ENCODE results near the gene TAAR1. TPM values are rescaled to one million over a fixed set of nuclear protein-coding genes. Genes with fewer than 3 reads are reported as not detected.
"Not testable (repeated sequence)": the region's sequence is repeated elsewhere in the genome, so short reads cannot be mapped to it uniquely, and the experiment has no call there.

TAAR1 gene
- total RNA-seq, 4 donors from 2014 or later = 0.41 TPM; not detected in 3

- no peak overlapping the region for H3K27ac ChIP-seq
- DNase-seq = no peak
- no peaks in the 10 kb centered on the region for H3K4me1 ChIP-seq
- TF ChIP-seq POLR2A (IDR thresholded peaks at IDR 0.05) (no peak), CTCF (IDR thresholded peaks at IDR 0.05) (no peak)
- intact Hi-C loops (cut with DNase I; ENCODE audit: low total_unique reads) = no loop called here
- no peaks in the 10 kb centered on the region for H3K27me3 ChIP-seq
- H3K9me3 ChIP-seq = no peaks in the 10 kb centered on the region
- H3K36me3 ChIP-seq = no peaks in the 10 kb centered on the region
- no peak overlapping the region for H3K4me3 ChIP-seq
These were observed 10.6 kb downstream of the TAAR1 start for GRCh38 chr6:132648356-132648755.

GRCh38 chr6:132643547-132643946, 15.4 kb downstream of the TAAR1 start:
- intact Hi-C loops (cut with DNase I; ENCODE audit: low total_unique reads) = no loop called here

GRCh38 chr6:132637135-132637534, 21.8 kb downstream of the TAAR1 start:
- H3K4me3 ChIP-seq; H3K4me1 ChIP-seq; DNase-seq; H3K36me3 ChIP-seq; H3K27me3 ChIP-seq; H3K9me3 ChIP-seq; H3K27ac ChIP-seq; intact Hi-C loops (cut with DNase I; ENCODE audit: low total_unique reads): not testable (repeated sequence)

More at GRCh38 chr6:132643547-132643946, 15.4 kb downstream of the TAAR1 start:
- no peaks in the 10 kb centered on the region for H3K4me1 ChIP-seq
- H3K4me3 ChIP-seq = no peak overlapping the region
- H3K27me3 ChIP-seq = no peaks in the 10 kb centered on the region
- TF ChIP-seq POLR2A (IDR thresholded peaks at IDR 0.05) (no peak), CTCF (IDR thresholded peaks at IDR 0.05) (no peak)
- H3K27ac ChIP-seq = no peak overlapping the region
- H3K36me3 ChIP-seq = no peaks in the 10 kb centered on the region
- no peak for DNase-seq
- H3K9me3 ChIP-seq = no peaks in the 10 kb centered on the region

- H3K27me3 ChIP-seq; intact Hi-C loops (cut with DNase I; ENCODE audit: low total_unique reads); H3K9me3 ChIP-seq; DNase-seq; H3K36me3 ChIP-seq; H3K4me1 ChIP-seq; H3K4me3 ChIP-seq; H3K27ac ChIP-seq: not testable (repeated sequence)
These were observed 23.1 kb downstream of the TAAR1 start for GRCh38 chr6:132635906-132636305.

- H3K27ac ChIP-seq; H3K4me1 ChIP-seq; H3K4me3 ChIP-seq; DNase-seq; H3K27me3 ChIP-seq; intact Hi-C loops (cut with DNase I; ENCODE audit: low total_unique reads); H3K36me3 ChIP-seq; H3K9me3 ChIP-seq: not testable (repeated sequence)
These were observed 23.7 kb downstream of the TAAR1 start for GRCh38 chr6:132635288-132635687.

GRCh38 chr6:132634796-132635195, 24.2 kb downstream of the TAAR1 start:
- TF ChIP-seq POLR2A (IDR thresholded peaks at IDR 0.05) = no peak
- TF ChIP-seq CTCF (IDR thresholded peaks at IDR 0.05) = no peak
- intact Hi-C loops (cut with DNase I; ENCODE audit: low total_unique reads) = no loop called here
- no peaks in the 10 kb centered on the region for H3K4me1 ChIP-seq
- no peak for DNase-seq
- H3K27me3 ChIP-seq = no peaks in the 10 kb centered on the region
- H3K36me3 ChIP-seq = no peaks in the 10 kb centered on the region
- no peaks in the 10 kb centered on the region for H3K9me3 ChIP-seq
- H3K4me3 ChIP-seq = no peak overlapping the region
- H3K27ac ChIP-seq = no peak overlapping the region

GRCh38 chr6:132633362-132633761, 25.6 kb downstream of the TAAR1 start:
- H3K27ac ChIP-seq = no peak overlapping the region

More at GRCh38 chr6:132633362-132633761, 25.6 kb downstream of the TAAR1 start:
- H3K27me3 ChIP-seq = no peaks in the 10 kb centered on the region
- intact Hi-C loops (cut with DNase I; ENCODE audit: low total_unique reads) = no loop called here
- H3K4me1 ChIP-seq = no peaks in the 10 kb centered on the region
- H3K9me3 ChIP-seq = no peaks in the 10 kb centered on the region
- H3K4me3 ChIP-seq = no peak overlapping the region
- H3K36me3 ChIP-seq = no peaks in the 10 kb centered on the region
- TF ChIP-seq POLR2A (IDR thresholded peaks at IDR 0.05) = no peak
- TF ChIP-seq CTCF (IDR thresholded peaks at IDR 0.05) = no peak
- no peak for DNase-seq

All from uterus (tissue), 4 donors.